ENCODE data around the gene RTP2. TPM values are rescaled to one million over a fixed set of nuclear protein-coding genes. Genes with fewer than 3 reads are reported as not detected.
"Not testable (repeated sequence)": the region's sequence is repeated elsewhere in the genome, so short reads cannot be mapped to it uniquely, and the experiment has no call there.

RTP2 gene
- total RNA-seq, 2 experiments from 2014 or later: not detected

GRCh38 chr3:187685948-187686347 is 16.4 kb downstream of the RTP2 start:
- Histone ChIP-seq H3K9me3 (ENCODE audit: control insufficient read depth in 1 of 2, insufficient read depth in 1 of 2, low read length in 2 of 2) (peaks cover 4 to 15% of the 10 kb centered on the region in 2 experiments), H3K36me3 (ENCODE audit: insufficient read depth, low read length) (no peaks in the 10 kb centered on the region), H3K27me3 (ENCODE audit: control insufficient read depth in 1 of 2, insufficient read depth in 2 of 2, low read length in 2 of 2) (peaks cover 0 to 16% of the 10 kb centered on the region in 2 experiments), H3K27ac (ENCODE audit: low read depth in 1 of 2, low read length in 2 of 2) (no peak overlapping the region), H3K4me3 (ENCODE audit: low read length) (no peak overlapping the region), H3K4me1 (ENCODE audit: insufficient read depth, low read length) (no peaks in the 10 kb centered on the region)
- no peak for TF ChIP-seq CTCF (IDR thresholded peaks at IDR 0.05)
- no peaks in the 10 kb centered on the region for H3K36me3 Mint-ChIP-seq (ENCODE audit: low read depth)
- POLR2A ChIA-PET: no interaction called here
- DNase-seq (no peak), ATAC-seq (ENCODE audit: poor library complexity) (no peak)
- intact Hi-C loops (cut with DNase I, micrococcal nuclease): no loop called here
- no peak overlapping the region for H3K27ac Mint-ChIP-seq
- no peaks in the 10 kb centered on the region for H3K9me3 Mint-ChIP-seq
- H3K4me1 Mint-ChIP-seq (ENCODE audit: low read depth): no peaks in the 10 kb centered on the region
- no peak overlapping the region for H3K4me3 Mint-ChIP-seq
- peaks cover 42% of the 10 kb centered on the region for H3K27me3 Mint-ChIP-seq
- CTCF ChIA-PET: no interaction called here

- H3K4me1 ChIP-seq (ENCODE audit: insufficient read depth, low read length): no peaks in the 10 kb centered on the region
- intact Hi-C loops (cut with DNase I, micrococcal nuclease): no loop called here
- Mint-ChIP-seq H3K36me3 (ENCODE audit: low read depth) (no peaks in the 10 kb centered on the region), H3K9me3 (no peaks in the 10 kb centered on the region), H3K4me1 (ENCODE audit: low read depth) (no peaks in the 10 kb centered on the region), H3K4me3 (no peak overlapping the region), H3K27me3 (peaks cover 41% of the 10 kb centered on the region), H3K27ac (no peak overlapping the region)
- H3K4me3 ChIP-seq (ENCODE audit: low read length): no peak overlapping the region
- no peak overlapping the region for H3K27ac ChIP-seq (ENCODE audit: low read depth in 1 of 2, low read length in 2 of 2)
- ChIA-PET CTCF (interaction anchor here (0.7 kb wide), 1 partner anchor 366 kb away, joined by 3 read pairs; no protein-coding TSS in a partner anchor), POLR2A (no interaction called here)
- ATAC-seq (ENCODE audit: poor library complexity) (no peak), DNase-seq (no peak)
- no peak for TF ChIP-seq CTCF (IDR thresholded peaks at IDR 0.05)
- no peaks in the 10 kb centered on the region for H3K36me3 ChIP-seq (ENCODE audit: insufficient read depth, low read length)
- peaks cover 4 to 15% of the 10 kb centered on the region in 2 experiments for H3K9me3 ChIP-seq (ENCODE audit: control insufficient read depth in 1 of 2, insufficient read depth in 1 of 2, low read length in 2 of 2)
- H3K27me3 ChIP-seq (ENCODE audit: control insufficient read depth in 1 of 2, insufficient read depth in 2 of 2, low read length in 2 of 2): peaks cover 6 to 16% of the 10 kb centered on the region in 2 experiments
Observed at GRCh38 chr3:187684880-187685279, 17.5 kb downstream of the RTP2 start.

GRCh38 chr3:187684444-187684843 is 17.9 kb downstream of the RTP2 start:
- Histone ChIP-seq H3K4me3 (ENCODE audit: low read length) (no peak overlapping the region), H3K27me3 (ENCODE audit: control insufficient read depth in 1 of 2, insufficient read depth in 2 of 2, low read length in 2 of 2) (peaks cover 6 to 16% of the 10 kb centered on the region in 2 experiments), H3K36me3 (ENCODE audit: insufficient read depth, low read length) (no peaks in the 10 kb centered on the region), H3K9me3 (ENCODE audit: control insufficient read depth in 1 of 2, insufficient read depth in 1 of 2, low read length in 2 of 2) (peaks cover 4 to 15% of the 10 kb centered on the region in 2 experiments), H3K27ac (ENCODE audit: low read depth in 1 of 2, low read length in 2 of 2) (no peak overlapping the region), H3K4me1 (ENCODE audit: insufficient read depth, low read length) (no peaks in the 10 kb centered on the region)
- POLR2A ChIA-PET: no interaction called here
- Mint-ChIP-seq H3K27ac (no peak overlapping the region), H3K9me3 (no peaks in the 10 kb centered on the region), H3K27me3 (peaks cover 42% of the 10 kb centered on the region), H3K4me1 (ENCODE audit: low read depth) (no peaks in the 10 kb centered on the region), H3K36me3 (ENCODE audit: low read depth) (no peaks in the 10 kb centered on the region), H3K4me3 (no peak overlapping the region)
- ATAC-seq (ENCODE audit: poor library complexity) (no peak), DNase-seq (no peak)
- CTCF ChIA-PET: interaction anchor here (0.7 kb wide), 1 partner anchor 366 kb away, joined by 3 read pairs; no protein-coding TSS in a partner anchor
- TF ChIP-seq CTCF (IDR thresholded peaks at IDR 0.05): no peak
- intact Hi-C loops (cut with DNase I, micrococcal nuclease): no loop called here

- DNase-seq; H3K27ac ChIP-seq (ENCODE audit: low read depth in 1 of 2, low read length in 2 of 2); H3K9me3 Mint-ChIP-seq; H3K4me1 ChIP-seq (ENCODE audit: insufficient read depth, low read length); H3K27ac Mint-ChIP-seq; H3K4me1 Mint-ChIP-seq (ENCODE audit: low read depth); POLR2A ChIA-PET; H3K4me3 Mint-ChIP-seq; ATAC-seq (ENCODE audit: poor library complexity); intact Hi-C loops (cut with DNase I, micrococcal nuclease); H3K4me3 ChIP-seq (ENCODE audit: low read length); H3K36me3 Mint-ChIP-seq (ENCODE audit: low read depth); H3K36me3 ChIP-seq (ENCODE audit: insufficient read depth, low read length); H3K27me3 ChIP-seq (ENCODE audit: control insufficient read depth in 1 of 2, insufficient read depth in 2 of 2, low read length in 2 of 2): not testable (repeated sequence)
- H3K9me3 ChIP-seq (ENCODE audit: control insufficient read depth in 1 of 2, insufficient read depth in 1 of 2, low read length in 2 of 2): peaks cover 0 to 11% of the 10 kb centered on the region in 2 experiments
- CTCF ChIA-PET: interaction anchor here (1.6 to 1.8 kb wide), 2 partner anchors 32 to 363 kb away, joined by 3 to 5 read pairs; no protein-coding TSS in a partner anchor
- peaks cover 56% of the 10 kb centered on the region for H3K27me3 Mint-ChIP-seq
Observed at GRCh38 chr3:187681756-187682155, 20.6 kb downstream of the RTP2 start.

All from CD4-positive, alpha-beta T cell (primary cell).